ENCODE data around the gene PCP2. TPM values are rescaled to one million over a fixed set of nuclear protein-coding genes. Genes with fewer than 3 reads are reported as not detected.

The PCP2 gene
- total RNA-seq, 1 donor from 2014 or later, result 2.7 TPM

- Histone ChIP-seq H3K27me3 (ENCODE audit: low read depth) (peaks cover 42% of the 10 kb centered on the region), H3K4me1 (peaks cover 5% of the 10 kb centered on the region), H3K4me3 (no peak overlapping the region), H3K36me3 (no peaks in the 10 kb centered on the region), H3K9me3 (replicated peaks) (no peaks in the 10 kb centered on the region), H3K27ac (replicated peaks) (no peak overlapping the region)
- TF ChIP-seq, protein P1, sequence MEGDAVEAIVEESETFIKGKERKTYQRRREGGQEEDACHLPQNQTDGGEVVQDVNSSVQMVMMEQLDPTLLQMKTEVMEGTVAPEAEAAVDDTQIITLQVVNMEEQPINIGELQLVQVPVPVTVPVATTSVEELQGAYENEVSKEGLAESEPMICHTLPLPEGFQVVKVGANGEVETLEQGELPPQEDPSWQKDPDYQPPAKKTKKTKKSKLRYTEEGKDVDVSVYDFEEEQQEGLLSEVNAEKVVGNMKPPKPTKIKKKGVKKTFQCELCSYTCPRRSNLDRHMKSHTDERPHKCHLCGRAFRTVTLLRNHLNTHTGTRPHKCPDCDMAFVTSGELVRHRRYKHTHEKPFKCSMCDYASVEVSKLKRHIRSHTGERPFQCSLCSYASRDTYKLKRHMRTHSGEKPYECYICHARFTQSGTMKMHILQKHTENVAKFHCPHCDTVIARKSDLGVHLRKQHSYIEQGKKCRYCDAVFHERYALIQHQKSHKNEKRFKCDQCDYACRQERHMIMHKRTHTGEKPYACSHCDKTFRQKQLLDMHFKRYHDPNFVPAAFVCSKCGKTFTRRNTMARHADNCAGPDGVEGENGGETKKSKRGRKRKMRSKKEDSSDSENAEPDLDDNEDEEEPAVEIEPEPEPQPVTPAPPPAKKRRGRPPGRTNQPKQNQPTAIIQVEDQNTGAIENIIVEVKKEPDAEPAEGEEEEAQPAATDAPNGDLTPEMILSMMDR (IDR thresholded peaks at IDR 0.05; ENCODE audit: borderline replicate concordance), result no peak
- DNase-seq, result no peak
- intact Hi-C loops (cut with micrococcal nuclease), result no loop called here
Measured at GRCh38 chr19:7641290-7642276, 8.1 kb upstream of the PCP2 start.

GRCh38 chr19:7640803-7641202 is 7.3 kb upstream of the PCP2 start:
- H3K4me1 ChIP-seq, result peaks cover 13% of the 10 kb centered on the region
- peaks cover 44% of the 10 kb centered on the region for H3K27me3 ChIP-seq (ENCODE audit: low read depth)
- no peak overlapping the region for H3K27ac ChIP-seq (replicated peaks)
- no peaks in the 10 kb centered on the region for H3K36me3 ChIP-seq
- intact Hi-C loops (cut with micrococcal nuclease), result no loop called here
- TF ChIP-seq, protein P1 (IDR thresholded peaks at IDR 0.05; ENCODE audit: borderline replicate concordance), result no peak
- no peak for DNase-seq
- no peaks in the 10 kb centered on the region for H3K9me3 ChIP-seq (replicated peaks)
- H3K4me3 ChIP-seq, result no peak overlapping the region

DNA sequence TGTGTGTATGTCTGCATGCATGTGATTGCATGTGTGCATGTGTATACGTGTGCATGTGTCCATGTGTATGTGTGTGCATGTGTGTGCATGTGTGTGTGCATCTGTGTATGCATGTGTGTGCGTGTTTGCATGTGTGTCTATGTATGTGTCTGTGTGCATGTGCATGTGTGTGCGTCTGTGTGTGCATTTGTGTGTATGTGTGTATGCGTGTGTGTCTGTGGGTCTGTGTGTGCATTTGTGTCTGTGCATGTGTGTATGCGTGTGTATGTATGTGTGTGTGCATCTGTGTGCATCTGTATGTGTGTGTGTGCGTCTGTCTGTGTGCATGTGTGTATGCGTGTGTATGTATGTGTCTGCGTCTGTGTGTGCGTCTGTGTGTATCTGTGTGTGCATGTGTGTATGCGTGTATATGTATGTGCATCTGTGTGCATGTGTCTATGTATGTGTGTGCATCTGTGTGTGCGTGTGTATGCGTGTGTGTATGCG is 6.4 kb upstream of the PCP2 start:
- intact Hi-C loops (cut with micrococcal nuclease), result no loop called here
- H3K27me3 ChIP-seq (ENCODE audit: low read depth), result peaks cover 45% of the 10 kb centered on the region
- H3K36me3 ChIP-seq, result no peaks in the 10 kb centered on the region
- peaks cover 22% of the 10 kb centered on the region for H3K4me1 ChIP-seq
- H3K27ac ChIP-seq (replicated peaks), result no peak overlapping the region
- no peak for DNase-seq
- H3K9me3 ChIP-seq (replicated peaks), result no peaks in the 10 kb centered on the region
- no peak overlapping the region for H3K4me3 ChIP-seq
- TF ChIP-seq, protein P1 (IDR thresholded peaks at IDR 0.05; ENCODE audit: borderline replicate concordance), result no peak

DNA sequence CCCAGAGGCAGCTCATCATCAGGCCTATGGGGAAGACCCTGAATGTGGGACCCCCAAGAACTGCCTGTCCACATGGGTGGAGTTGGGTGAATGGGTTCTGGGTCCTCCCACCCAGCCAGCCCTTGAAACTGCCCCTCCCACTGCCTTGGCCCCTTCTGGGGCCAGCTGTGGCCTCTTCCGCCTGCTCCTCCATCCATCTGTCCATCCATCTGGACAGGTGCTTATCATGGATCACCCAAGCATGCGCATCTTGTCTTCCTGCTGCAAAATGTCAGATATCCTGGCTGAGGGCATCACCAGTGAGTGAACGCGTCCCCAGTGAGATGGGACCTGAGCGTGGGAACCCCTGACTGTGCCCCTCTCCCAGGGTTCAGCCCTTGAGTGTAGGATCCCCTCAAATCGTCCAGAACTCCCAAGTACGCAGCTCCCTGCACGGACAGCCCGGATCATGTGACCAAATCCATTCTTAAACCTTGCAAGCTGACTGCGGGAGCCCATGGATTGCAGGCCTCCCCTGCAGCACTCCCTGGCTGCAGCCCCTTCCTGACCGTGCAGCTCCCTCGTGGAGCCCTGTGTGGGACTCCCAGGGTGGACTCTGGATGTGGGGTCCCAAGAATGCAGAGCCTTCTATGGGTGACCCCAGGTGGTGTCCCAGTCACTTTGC is 5.4 kb upstream of the PCP2 start:
- no peaks in the 10 kb centered on the region for H3K9me3 ChIP-seq (replicated peaks)
- peaks cover 40% of the 10 kb centered on the region for H3K27me3 ChIP-seq (ENCODE audit: low read depth)
- H3K27ac ChIP-seq (replicated peaks), result no peak overlapping the region
- no peaks in the 10 kb centered on the region for H3K36me3 ChIP-seq
- intact Hi-C loops (cut with micrococcal nuclease), result no loop called here
- TF ChIP-seq, protein P1 (IDR thresholded peaks at IDR 0.05; ENCODE audit: borderline replicate concordance), result no peak
- DNase-seq, result no peak
- peaks cover 27% of the 10 kb centered on the region for H3K4me1 ChIP-seq
- no peak overlapping the region for H3K4me3 ChIP-seq

- TF ChIP-seq, protein P1 (IDR thresholded peaks at IDR 0.05; ENCODE audit: borderline replicate concordance), result no peak
- Histone ChIP-seq H3K4me3 (peak overlapping the region; percentile 56), H3K4me1 (peaks cover 27% of the 10 kb centered on the region), H3K27ac (replicated peaks) (peak overlapping the region; percentile 52), H3K27me3 (ENCODE audit: low read depth) (peaks cover 36% of the 10 kb centered on the region), H3K9me3 (replicated peaks) (no peaks in the 10 kb centered on the region), H3K36me3 (peaks cover 3% of the 10 kb centered on the region)
- intact Hi-C loops (cut with micrococcal nuclease), result no loop called here
- peak; percentile 51 for DNase-seq
Measured at GRCh38 chr19:7637374-7638256, 4.1 kb upstream of the PCP2 start.
